ENCODE measurements around the gene APOB. TPM values are rescaled to one million over a fixed set of nuclear protein-coding genes. Genes with fewer than 3 reads are reported as not detected.

APOB gene
- polyA plus RNA-seq, 1 of the 3 experiments (the other 2 are of a cell fraction), result not detected

DNA sequence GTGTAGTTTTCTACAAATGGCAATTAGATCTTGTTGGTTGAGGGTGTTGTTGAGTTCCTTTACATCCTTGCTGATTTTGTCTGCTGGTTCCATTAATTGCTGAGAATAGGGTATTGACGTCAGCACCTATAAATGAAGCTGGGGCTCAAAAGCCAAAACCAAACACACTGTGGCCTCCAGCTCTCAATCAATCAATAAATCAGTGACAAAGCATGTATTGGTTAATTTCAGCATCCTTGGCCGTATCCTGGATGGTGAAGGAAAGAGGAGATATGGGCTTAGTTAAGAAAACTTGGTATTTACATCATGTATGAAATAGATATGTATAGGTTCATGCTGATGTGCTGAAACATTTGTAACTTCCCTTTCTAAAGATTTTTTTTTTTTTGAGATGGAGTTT is 13.2 kb upstream of the APOB start:
- Histone ChIP-seq H2AFZ (ENCODE audit: low read depth) (no peak overlapping the region), H3F3A (replicated peaks; ENCODE audit: insufficient read depth) (no peaks in the 10 kb centered on the region), H3K4me1 (ENCODE audit: control insufficient read depth in 1 of 2, insufficient read depth in 2 of 2, low read depth in 1 of 2, low read length in 1 of 2) (peaks cover 0 to 3% of the 10 kb centered on the region in 2 experiments; a peak in 2 of 4 replicates), H3K36me3 (replicated peaks in 1 of 2; ENCODE audit: control insufficient read depth in 1 of 2, insufficient read depth in 2 of 2, low read length in 1 of 2) (no peaks in the 10 kb centered on the region), H3K4me3 (ENCODE audit: low read depth in 2 of 2, low read length in 1 of 2) (no peak overlapping the region), H3K27me3 (ENCODE audit: insufficient read depth) (no peaks in the 10 kb centered on the region), H3K9ac (no peak overlapping the region), H3K27ac (ENCODE audit: low read depth in 2 of 2, low read length in 1 of 2) (no peak overlapping the region), H3K9me2 (no peaks in the 10 kb centered on the region), H3K79me2 (ENCODE audit: insufficient read depth) (no peaks in the 10 kb centered on the region), H3K4me2 (no peak overlapping the region), H4K20me1 (ENCODE audit: insufficient read depth) (no peaks in the 10 kb centered on the region), H3K9me3 (no peaks in the 10 kb centered on the region)
- no peak for DNase-seq
- TF ChIP-seq TEAD4 (IDR thresholded peaks at IDR 0.05; ENCODE audit: borderline replicate concordance, insufficient read depth) (no peak), EP300 (IDR thresholded peaks at IDR 0.05; ENCODE audit: borderline replicate concordance in 1 of 2, low read depth in 1 of 2, low read length in 1 of 2) (no peak), RFX5 (IDR thresholded peaks at IDR 0.05; ENCODE audit: low read length) (no peak), GABPA (IDR thresholded peaks at IDR 0.05; ENCODE audit: low read depth) (no peak), RAD21 (IDR thresholded peaks at IDR 0.05; ENCODE audit: low read length) (no peak), ZBTB33 (IDR thresholded peaks at IDR 0.05; ENCODE audit: borderline replicate concordance, low read depth) (no peak), TCF12 (IDR thresholded peaks at IDR 0.05) (no peak), POLR2AphosphoS5 (IDR thresholded peaks at IDR 0.05; ENCODE audit: low read depth, low read length) (no peak), SMC3 (IDR thresholded peaks at IDR 0.05; ENCODE audit: low read depth, low read length) (no peak), RCOR1 (IDR thresholded peaks at IDR 0.05; ENCODE audit: low read length) (no peak), REST (IDR thresholded peaks at IDR 0.05; ENCODE audit: low read depth, low read length) (no peak), USF2 (IDR thresholded peaks at IDR 0.05; ENCODE audit: borderline replicate concordance, low read depth, low read length) (no peak), SIN3A (IDR thresholded peaks at IDR 0.05; ENCODE audit: borderline replicate concordance, low read depth, low read length) (no peak), FOSL2 (IDR thresholded peaks at IDR 0.05; ENCODE audit: borderline replicate concordance, low read depth) (no peak), MXI1 (IDR thresholded peaks at IDR 0.05; ENCODE audit: low read depth, low read length) (no peak), FOXJ3 (CRISPR knock-in tag; IDR thresholded peaks at IDR 0.05) (no peak), CHD2 (IDR thresholded peaks at IDR 0.05; ENCODE audit: low read length, partially characterized antibody) (no peak)
- TF ChIP-seq, protein P1, sequence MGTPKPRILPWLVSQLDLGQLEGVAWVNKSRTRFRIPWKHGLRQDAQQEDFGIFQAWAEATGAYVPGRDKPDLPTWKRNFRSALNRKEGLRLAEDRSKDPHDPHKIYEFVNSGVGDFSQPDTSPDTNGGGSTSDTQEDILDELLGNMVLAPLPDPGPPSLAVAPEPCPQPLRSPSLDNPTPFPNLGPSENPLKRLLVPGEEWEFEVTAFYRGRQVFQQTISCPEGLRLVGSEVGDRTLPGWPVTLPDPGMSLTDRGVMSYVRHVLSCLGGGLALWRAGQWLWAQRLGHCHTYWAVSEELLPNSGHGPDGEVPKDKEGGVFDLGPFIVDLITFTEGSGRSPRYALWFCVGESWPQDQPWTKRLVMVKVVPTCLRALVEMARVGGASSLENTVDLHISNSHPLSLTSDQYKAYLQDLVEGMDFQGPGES (IDR thresholded peaks at IDR 0.05; ENCODE audit: low read depth, low read length), result no peak
- ChIA-PET CTCF (interaction anchor here (4.0 to 4.2 kb wide), 2 partner anchors 11 to 61 kb away, joined by 15 to 26 read pairs; no protein-coding TSS in a partner anchor), POLR2A (interaction anchor here (0.6 kb wide), 1 partner anchor 52 kb away, joined by 3 read pairs; no protein-coding TSS in a partner anchor)
- WGBS (ENCODE audit: low lambda C conversion rate), result 30% methylated on average over 2 of the region's 2 CpGs
